NT2/D1 (cell line): ENCODE data around the gene ABCA7.

Experiments used
- YY1 ChIP-seq: IDR thresholded peaks from 2 replicates; pipeline ENCODE4 v1.6.1; 2011; ENCODE audit not compliant: insufficient read length, insufficient read depth
- ZNF274 ChIP-seq: IDR thresholded peaks from 2 replicates; pipeline ENCODE4 v1.6.1; 2011; ENCODE audit warnings: mild to moderate bottlenecking, low read depth, low read length

- TF ChIP-seq ZNF274 (no peak), YY1 (no peak)
Observed at GRCh38 chr19:999379-999719, 40.6 kb upstream of the ABCA7 start.
